Testis (tissue), 3 donors: ENCODE results near the gene TMEM91. TPM values are rescaled to one million over a fixed set of nuclear protein-coding genes. Genes with fewer than 3 reads are reported as not detected.

Experiments
- DNase-seq: peaks from one replicate; pipeline ENCODE4 v3.0.0-alpha.2; 2019
- H3K27ac ChIP-seq, 2 donors: fragments of 200-600 bp; sonication (generic); one replicate each; pipeline ENCODE4 v1.5.1; 2019
- H3K27me3 ChIP-seq: fragments of 200-600 bp; sonication (generic); one replicate; pipeline ENCODE4 v1.5.1; 2019
- H3K36me3 ChIP-seq: fragments of 200-600 bp; sonication (generic); one replicate; pipeline ENCODE4 v1.5.1; 2017; ENCODE audit warnings: low read depth; ENCODE audit errors: missing control alignments
- H3K4me1 ChIP-seq: fragments of 200-600 bp; sonication (generic); one replicate; pipeline ENCODE4 v1.5.1; 2019
- H3K4me3 ChIP-seq, 2 donors: fragments of 200-600 bp; sonication (generic); one replicate each; pipeline ENCODE4 v1.5.1; 2017 to 2019
- H3K9me3 ChIP-seq: fragments of 200-600 bp; sonication (generic); one replicate; pipeline ENCODE4 v1.5.1; 2017
- POLR2A ChIP-seq: fragments of 450-650 bp; IDR thresholded peaks from one replicate; pipeline ENCODE4 v1.6.1; 2017; ENCODE audit warnings: antibody characterized with exemption, mild to moderate bottlenecking, moderate library complexity
- WGBS, 2 donors: methylation state at CpG; one replicate each; pipeline ENCODE4 v1.1.5; 2018; 5-methylcytosine and 5-hydroxymethylcytosine counted together
- intact Hi-C: fragments of 100-400 bp; cut with DNase I; formaldehyde crosslinking; loops from one replicate; pipeline ENCODE4 v1.15.1; 2023; ENCODE audit warnings: low total_unique reads
- polyA plus RNA-seq: library from polyadenylated mRNA; stranded (reverse); fragments of 350-450 nt; fragmentation: Illumina TruSeq; extraction: RNeasy Lipid Tissue Mini Kit (QIAGEN cat#74804); gene quantifications from one replicate; pipeline ENCODE4 v1.2.3, GENCODE V29; 2014; ENCODE audit warnings: low read depth, low replicate concordance; ENCODE audit not compliant: insufficient read depth
- total RNA-seq, 2 donors: library from RNA; depleted of rRNA; stranded (reverse); fragments of >200 nt; gene quantifications; one replicate each; pipeline ENCODE4 v1.2.3, GENCODE V29; 2016
- TF ChIP-seq, protein P1 (sequence below), 3 experiments: fragments of 450-650 bp in 2 of 3; fragments of 200-600 bp in 1 of 3; sonication (generic) in 1 of 3; IDR thresholded peaks; one replicate each; pipeline ENCODE4 v1.5.1; 2016 to 2019; ENCODE audit warnings: antibody characterized with exemption in 3 of 3, mild to moderate bottlenecking in 2 of 3, moderate library complexity in 1 of 3

TMEM91 gene
- total and polyA plus RNA-seq, 3 donors from 2014 or later = 17.0 to 33.2 (median 32.9) TPM

- no peak for DNase-seq
- H3K9me3 ChIP-seq = no peaks in the 10 kb centered on the region
- H3K27ac ChIP-seq = no peak overlapping the region
- intact Hi-C loops = no loop called here
- WGBS, 2 donors = 92 to 98% methylated on average over 2 of the region's 2 CpGs
- H3K36me3 ChIP-seq = no peaks in the 10 kb centered on the region
- TF ChIP-seq, protein P1, sequence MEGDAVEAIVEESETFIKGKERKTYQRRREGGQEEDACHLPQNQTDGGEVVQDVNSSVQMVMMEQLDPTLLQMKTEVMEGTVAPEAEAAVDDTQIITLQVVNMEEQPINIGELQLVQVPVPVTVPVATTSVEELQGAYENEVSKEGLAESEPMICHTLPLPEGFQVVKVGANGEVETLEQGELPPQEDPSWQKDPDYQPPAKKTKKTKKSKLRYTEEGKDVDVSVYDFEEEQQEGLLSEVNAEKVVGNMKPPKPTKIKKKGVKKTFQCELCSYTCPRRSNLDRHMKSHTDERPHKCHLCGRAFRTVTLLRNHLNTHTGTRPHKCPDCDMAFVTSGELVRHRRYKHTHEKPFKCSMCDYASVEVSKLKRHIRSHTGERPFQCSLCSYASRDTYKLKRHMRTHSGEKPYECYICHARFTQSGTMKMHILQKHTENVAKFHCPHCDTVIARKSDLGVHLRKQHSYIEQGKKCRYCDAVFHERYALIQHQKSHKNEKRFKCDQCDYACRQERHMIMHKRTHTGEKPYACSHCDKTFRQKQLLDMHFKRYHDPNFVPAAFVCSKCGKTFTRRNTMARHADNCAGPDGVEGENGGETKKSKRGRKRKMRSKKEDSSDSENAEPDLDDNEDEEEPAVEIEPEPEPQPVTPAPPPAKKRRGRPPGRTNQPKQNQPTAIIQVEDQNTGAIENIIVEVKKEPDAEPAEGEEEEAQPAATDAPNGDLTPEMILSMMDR (IDR thresholded peaks at IDR 0.05) = no peak
- no peak for TF ChIP-seq POLR2A
- H3K4me1 ChIP-seq = peaks cover 17% of the 10 kb centered on the region
- H3K4me3 ChIP-seq = no peak overlapping the region
- H3K27me3 ChIP-seq = no peaks in the 10 kb centered on the region
Observed at GRCh38 chr19:41399525-41399924, 23.2 kb downstream of the TMEM91 start.

GRCh38 chr19:41401483-41401882 is 25.1 kb downstream of the TMEM91 start:
- H3K4me1 ChIP-seq = peaks cover 13% of the 10 kb centered on the region
- H3K27ac ChIP-seq = no peak overlapping the region
- intact Hi-C loops = no loop called here
- no peaks in the 10 kb centered on the region for H3K9me3 ChIP-seq
- DNase-seq = no peak
- H3K4me3 ChIP-seq = no peak overlapping the region
- no peaks in the 10 kb centered on the region for H3K27me3 ChIP-seq
- no peak for TF ChIP-seq POLR2A
- TF ChIP-seq, protein P1 (IDR thresholded peaks at IDR 0.05) = no peak
- no peaks in the 10 kb centered on the region for H3K36me3 ChIP-seq
- 73 to 78% methylated on average over 4 of the region's 4 CpGs for WGBS, 2 donors

DNA sequence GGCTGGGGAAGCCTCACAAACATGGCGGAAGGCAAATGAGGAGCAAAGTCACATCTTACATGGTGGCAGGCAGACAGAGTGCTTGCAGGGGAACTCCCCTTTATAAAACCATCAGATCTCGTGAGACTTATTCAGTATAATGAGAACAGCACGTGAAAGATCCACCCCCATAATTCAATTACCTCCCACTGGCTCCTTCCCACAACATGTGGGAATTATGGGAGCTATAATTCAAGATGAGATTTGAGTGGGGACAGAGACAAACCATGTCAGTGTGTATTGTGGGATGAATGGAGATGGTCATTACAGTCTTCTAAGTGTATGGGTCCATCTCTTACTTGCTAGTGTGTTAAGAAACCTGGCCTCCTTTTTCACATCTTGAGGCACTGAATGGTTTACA is 25.7 kb downstream of the TMEM91 start:
- no peak for TF ChIP-seq POLR2A
- TF ChIP-seq, protein P1 (IDR thresholded peaks at IDR 0.05) = no peak
- peaks cover 10% of the 10 kb centered on the region for H3K4me1 ChIP-seq
- WGBS, 2 donors = 56 to 82% methylated on average over 3 of the region's 3 CpGs

DNA sequence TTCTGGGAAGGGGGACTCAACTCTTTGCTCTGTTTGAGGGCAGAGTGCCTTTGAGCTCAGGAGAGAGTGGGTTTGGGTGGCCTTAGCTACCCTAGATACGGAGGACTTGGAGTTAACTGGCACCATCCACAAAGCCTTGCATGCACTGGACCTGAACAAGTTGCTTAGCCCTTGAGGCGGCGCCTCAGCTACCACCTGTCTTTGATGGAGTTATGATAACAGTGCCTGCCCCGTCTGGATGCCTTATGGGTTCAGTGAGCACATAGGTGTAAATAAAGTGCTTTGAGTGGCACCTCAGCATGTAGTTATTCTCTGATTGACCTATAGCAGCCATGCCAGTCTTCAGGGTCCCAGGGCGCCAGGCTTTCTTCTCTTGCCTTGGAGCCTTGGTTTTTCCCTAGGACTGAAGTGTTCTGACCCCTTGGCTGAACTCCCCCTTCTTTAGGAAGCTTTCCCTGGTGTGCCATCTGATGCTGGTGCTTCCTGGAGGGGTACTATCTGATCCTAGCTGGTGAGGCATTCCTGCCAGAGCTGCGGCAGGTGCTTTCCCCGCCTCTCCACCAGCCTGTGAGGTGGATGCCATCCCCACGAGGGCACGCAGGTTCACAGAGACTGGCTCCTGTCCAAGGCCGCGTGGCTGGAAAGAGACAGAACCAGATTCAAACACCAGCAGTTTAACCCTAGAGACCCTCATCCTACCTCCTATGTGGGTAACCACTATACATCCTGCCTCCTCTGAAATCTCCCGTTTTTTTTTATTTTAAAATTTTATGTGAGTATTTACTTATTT is 27.0 kb downstream of the TMEM91 start:
- 62 to 66% methylated on average over 11 to 12 of the region's 12 CpGs for WGBS, 2 donors
- Histone ChIP-seq H3K4me1 (peaks cover 10% of the 10 kb centered on the region), H3K4me3 (no peak overlapping the region), H3K9me3 (no peaks in the 10 kb centered on the region), H3K36me3 (no peaks in the 10 kb centered on the region), H3K27ac (no peak overlapping the region), H3K27me3 (no peaks in the 10 kb centered on the region)
- intact Hi-C loops = no loop called here
- TF ChIP-seq POLR2A = no peak
- TF ChIP-seq, protein P1 (IDR thresholded peaks at IDR 0.05) = no peak
- DNase-seq = no peak

More for the DNA sequence above, 25.7 kb downstream of the TMEM91 start:
- H3K36me3 ChIP-seq = no peaks in the 10 kb centered on the region
- no peak overlapping the region for H3K27ac ChIP-seq
- DNase-seq = no peak
- H3K9me3 ChIP-seq = no peaks in the 10 kb centered on the region
- no peaks in the 10 kb centered on the region for H3K27me3 ChIP-seq
- H3K4me3 ChIP-seq = no peak overlapping the region
- intact Hi-C loops = no loop called here

DNA sequence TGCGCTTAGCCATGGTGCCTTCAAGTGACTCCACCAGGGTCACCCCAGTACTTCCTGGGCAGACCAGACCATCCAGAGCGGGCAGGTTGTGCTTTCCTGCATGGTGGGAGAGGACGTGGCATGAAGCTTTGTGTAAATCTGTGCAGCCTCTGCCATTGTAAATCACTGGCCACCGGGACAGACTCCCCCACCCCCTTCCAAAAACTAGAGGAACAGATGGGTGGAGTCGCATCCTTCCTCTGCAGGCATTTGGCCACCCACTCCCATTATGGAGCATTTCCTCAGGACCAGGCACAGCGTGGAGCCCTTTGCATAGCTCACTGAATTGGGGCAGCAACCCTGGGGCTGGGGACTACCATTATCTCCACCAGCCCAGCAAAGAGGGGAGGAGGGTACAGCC is 29.4 kb downstream of the TMEM91 start:
- no peaks in the 10 kb centered on the region for H3K27me3 ChIP-seq
- intact Hi-C loops = no loop called here
- no peak for TF ChIP-seq POLR2A
- TF ChIP-seq, protein P1 (IDR thresholded peaks at IDR 0.05) = no peak
- peaks cover 3% of the 10 kb centered on the region for H3K4me1 ChIP-seq
- no peak overlapping the region for H3K27ac ChIP-seq
- 87 to 91% methylated on average over 5 to 6 of the region's 6 CpGs for WGBS, 2 donors
- H3K36me3 ChIP-seq = no peaks in the 10 kb centered on the region
- no peaks in the 10 kb centered on the region for H3K9me3 ChIP-seq
- no peak overlapping the region for H3K4me3 ChIP-seq
- no peak for DNase-seq
